HG03432 (cell line): Measurements from ENCODE around the gene CLEC10A.
"Not testable (repeated sequence)": the region's sequence is repeated elsewhere in the genome, so short reads cannot be mapped to it uniquely, and the experiment has no call there.

Source experiments
- ATAC-seq: cut with Tn5 transposase; IDR thresholded peaks from one replicate; pipeline ENCODE4 v1.9.1; 2021; ENCODE audit warnings: mild to moderate bottlenecking, moderate library complexity; ENCODE audit not compliant: unreplicated experiment

The CLEC10A gene

DNA sequence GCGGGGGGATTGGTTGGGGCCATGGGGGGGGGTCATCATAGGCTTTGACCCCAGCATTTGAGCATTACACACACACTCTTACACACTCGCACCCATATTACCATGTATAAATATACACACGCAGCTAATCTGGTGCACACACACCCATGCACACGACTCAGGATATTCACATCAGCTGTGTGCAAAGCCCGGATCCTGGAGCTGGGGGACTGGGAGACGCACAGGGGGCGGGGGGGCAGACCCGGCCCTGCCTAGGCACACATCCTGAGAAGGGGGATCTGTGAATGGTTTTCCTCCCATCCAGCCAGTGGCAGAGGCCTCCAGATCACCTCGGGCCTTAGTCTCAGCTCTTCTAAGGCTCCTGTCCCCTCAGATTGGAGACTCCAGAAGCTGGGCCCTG is 28.9 kb upstream of the CLEC10A start:
- no peak for ATAC-seq

DNA sequence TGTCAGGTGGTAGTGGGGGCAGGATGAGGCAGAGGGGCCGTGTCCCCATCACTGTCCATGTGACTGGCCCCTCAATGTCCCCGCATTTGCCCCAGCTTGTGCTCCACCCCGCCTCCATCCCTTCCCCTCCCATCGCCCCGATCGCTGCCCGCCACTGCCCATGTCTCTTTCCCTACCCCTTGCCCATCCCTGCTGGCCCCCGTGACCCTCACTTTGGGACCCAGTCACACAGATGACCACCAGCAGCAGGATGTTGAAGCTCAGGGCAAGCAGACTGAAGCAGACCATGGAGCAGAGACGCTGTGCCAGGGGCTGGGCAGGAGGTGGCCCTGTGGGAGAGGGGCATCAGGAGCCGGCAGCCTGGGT is 28.5 kb upstream of the CLEC10A start:
- ATAC-seq = no peak

DNA sequence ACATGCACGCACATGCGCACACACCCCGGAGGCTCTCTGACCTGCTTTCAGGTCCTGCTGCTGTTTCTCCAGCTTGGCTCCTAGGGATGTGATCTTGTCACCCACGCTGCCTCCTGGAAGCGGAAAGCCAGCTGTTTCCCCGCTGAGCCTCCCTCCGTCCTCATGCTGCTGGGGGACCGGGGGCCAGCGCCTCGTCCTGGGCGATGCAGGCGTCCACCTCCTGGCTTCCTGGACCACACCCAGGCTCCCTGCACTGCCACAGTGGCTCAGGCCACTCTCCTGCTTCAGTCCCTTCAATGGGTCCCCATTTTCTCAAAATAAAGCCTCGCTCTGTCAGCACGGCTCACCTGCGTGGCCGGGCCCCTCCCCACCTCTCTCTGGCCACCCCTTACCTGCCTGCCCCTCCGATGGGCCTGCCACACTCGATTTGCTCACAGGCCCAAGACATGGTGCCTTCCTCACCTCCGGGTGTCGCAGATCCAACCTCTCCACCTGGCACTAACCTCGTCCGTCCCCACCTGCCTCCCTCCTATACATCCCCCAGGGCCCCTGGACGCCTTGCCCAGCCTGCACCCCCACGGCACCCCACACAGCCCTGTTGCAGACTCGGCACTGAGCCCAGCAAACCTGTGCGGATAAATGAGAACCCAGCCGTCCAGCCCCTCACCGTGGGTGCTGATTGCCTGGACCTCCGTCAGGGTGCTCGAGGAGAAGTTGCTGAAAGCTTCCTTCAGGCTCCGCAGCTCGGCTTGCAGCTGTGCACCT is 27.9 kb upstream of the CLEC10A start:
- no peak for ATAC-seq

DNA sequence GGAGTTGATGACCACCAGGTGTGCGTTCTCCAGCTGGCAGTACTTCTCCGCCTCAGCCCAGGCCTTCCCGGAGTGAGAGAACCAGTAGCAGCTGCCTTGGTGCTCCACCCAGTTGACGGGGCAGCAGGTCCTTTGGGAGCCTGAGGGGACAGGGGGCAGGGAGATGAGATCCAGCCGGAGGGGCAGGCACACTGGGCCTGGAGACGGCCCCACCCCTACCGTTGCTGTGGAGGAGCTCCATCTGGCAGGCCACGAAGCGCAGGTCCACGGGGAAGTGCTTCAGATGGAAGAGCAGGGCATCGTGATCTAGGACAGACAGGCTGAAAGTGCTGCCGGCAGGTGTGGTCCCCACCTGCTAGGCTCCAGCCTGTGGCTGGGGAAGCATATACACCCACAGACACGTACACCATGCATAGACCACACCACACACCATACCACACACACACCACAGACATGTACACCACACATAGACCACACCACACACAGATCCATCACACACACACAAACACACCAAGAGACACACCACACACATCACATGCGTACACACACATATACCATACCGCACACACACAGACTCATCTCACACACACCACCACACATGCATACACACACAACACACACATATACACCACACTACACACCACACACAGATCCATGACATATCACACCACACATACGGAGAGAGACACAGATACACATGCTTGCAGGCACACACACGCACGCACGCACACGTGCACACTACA is 27.1 kb upstream of the CLEC10A start:
- no peak for ATAC-seq

DNA sequence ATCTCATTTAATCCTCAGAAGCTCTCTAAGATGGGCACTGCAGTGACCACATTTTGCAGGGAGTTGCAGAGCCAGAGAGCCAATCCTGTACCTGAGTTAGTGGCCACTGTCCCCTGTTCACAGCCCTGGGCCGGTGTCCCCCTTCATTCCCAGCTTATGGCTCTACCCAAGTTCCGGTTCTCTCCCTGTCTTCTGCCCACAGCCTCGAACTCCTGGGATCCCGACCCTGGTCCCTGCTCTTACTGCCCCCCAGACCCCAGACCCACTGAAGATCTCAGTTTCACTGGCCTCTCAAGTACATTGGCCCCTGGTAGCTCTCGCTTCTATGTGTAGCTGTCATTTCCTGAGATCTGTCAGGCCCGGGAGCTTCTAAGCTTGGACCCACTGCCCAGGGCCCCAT is 22.4 kb upstream of the CLEC10A start:
- ATAC-seq = no peak

DNA sequence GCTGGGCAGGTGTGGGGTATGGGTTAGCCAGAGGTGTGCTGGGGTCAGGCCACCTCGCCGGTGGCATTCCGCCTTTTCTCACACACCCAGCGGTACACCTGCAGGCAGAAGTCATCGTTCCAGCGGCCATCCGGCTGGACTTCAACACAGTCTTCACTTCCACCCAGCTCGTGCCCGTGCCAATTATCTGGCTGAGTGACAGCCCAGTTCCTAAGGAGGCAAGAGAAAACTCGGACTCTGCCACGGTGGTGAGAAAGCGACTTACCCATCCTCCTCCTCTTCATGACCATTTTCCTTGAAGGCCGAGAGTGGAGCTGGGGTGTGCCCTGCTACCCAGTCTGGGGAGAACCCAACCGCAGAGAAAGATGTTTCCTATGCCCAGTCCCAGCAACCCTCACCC is 21.5 kb upstream of the CLEC10A start:
- no peak for ATAC-seq

DNA sequence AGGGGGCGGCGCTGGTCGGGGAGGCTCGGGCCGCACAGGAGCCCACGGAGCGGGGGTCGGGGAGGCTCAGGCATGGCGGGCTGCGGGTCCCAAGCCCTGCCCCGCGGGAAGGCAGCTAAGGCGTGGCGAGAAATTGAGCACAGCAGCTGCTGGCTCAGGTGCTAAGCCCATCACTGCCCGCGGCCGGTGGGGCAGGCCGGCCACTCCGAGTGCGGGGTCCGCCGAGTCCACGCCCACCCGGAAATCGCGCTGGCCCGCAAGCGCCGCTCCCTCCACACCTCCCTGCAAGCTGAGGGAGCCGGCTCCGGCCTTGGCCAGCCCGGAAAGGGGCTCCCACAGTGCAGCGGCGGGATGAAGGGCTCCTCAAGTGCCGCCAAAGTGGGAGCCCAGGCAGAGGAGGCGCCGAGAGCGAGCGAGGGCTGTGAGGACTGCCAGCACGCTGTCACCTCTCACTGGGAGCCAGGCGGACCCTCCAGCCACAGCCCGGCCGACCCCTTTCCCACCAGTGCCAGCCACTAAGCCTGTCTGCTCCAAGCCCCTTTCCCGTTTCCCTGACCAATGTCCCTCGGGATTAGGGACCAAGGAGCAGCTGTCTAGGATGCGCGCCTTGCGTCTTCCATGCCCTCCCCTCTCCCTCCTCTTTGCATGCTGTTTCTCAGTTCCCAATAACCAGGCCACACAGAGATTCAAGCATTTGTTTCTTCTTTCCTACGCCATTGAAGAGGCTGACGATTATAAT is 20.8 kb upstream of the CLEC10A start:
- ATAC-seq = not testable (repeated sequence)

DNA sequence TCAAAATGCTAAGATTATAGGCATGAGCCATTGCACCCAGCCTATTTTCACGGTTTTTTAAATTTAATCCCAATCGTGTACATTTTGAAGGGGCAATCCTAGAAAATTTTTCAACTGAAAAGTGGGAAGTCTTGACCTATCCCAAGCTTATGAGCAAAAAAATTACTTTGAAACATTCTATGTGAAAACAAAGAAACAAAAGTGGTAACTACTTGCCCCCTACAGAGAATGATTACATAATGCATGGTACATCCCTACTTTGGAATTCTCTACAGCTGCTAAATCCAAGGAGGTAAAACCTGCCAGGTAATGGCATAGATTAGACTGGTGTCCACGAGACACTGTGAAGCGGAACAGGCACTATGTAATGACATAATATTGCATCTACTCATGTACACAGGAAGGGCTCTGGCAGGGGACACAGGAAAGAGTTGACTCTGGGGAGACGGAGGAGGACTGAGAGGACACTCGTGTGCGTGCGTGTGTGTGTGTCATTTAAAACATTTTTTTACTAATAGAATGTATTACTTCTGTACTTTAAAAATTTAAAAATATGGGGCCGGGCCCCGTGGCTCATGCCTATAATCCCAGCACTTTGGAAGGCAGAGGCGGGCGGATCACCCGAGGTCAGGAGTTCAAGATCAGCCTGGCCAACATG is 18.9 kb upstream of the CLEC10A start:
- no peak for ATAC-seq

DNA sequence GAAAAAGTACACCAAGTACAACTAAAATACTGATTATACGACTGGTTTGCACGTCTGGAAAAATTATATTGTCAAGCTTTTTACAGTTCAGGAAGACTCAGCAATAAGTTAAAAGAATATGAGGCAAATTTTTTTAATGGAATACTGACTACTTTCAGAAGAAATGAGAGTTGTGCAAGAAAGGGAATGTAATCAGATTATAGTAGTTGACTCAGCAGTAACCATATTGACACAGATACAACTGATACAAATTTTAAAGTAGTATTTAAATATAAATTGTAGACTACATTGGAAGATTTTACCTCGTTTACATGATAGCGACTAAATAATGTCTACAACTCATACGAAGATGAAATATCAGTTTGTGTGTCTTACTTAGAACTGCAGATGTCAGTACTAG is 17.9 kb upstream of the CLEC10A start:
- ATAC-seq = no peak

DNA sequence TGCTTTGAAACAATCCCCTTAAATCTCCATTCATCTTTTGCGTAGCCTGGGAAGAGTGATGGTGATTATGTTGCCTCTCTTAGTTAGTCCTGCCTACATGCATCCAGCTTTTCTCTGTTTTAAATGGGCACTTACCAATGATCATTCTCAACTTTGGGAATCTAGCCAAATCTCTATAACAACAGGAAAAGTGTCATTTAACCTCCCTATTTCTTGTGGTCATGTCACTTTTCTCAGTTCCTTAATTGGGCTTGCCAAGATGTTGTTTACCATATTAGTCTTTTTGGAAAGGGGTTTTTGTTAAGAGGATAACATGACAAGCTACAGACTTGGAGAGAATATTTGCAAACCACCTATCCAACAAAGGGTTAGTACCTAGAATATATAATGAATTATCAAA is 15.6 kb upstream of the CLEC10A start:
- ATAC-seq = no peak

DNA sequence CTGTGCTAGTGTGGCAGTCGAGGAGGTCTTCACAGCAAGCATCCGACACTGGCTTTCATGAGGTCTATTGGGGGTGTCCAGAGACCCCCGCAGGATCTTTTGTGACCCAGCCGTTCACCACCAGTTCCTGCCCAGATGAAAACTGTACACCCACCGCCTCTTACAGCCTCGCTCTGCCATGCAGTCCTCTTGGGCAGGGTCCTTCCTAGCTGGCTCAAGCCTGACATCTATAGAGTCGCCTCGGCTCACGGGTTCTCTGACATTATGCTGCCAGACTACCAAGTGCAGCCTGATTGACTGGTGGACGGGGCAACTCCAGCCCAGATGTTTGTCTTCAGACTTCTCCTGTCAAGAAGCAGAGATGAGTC is 14.6 kb upstream of the CLEC10A start:
- ATAC-seq = no peak

DNA sequence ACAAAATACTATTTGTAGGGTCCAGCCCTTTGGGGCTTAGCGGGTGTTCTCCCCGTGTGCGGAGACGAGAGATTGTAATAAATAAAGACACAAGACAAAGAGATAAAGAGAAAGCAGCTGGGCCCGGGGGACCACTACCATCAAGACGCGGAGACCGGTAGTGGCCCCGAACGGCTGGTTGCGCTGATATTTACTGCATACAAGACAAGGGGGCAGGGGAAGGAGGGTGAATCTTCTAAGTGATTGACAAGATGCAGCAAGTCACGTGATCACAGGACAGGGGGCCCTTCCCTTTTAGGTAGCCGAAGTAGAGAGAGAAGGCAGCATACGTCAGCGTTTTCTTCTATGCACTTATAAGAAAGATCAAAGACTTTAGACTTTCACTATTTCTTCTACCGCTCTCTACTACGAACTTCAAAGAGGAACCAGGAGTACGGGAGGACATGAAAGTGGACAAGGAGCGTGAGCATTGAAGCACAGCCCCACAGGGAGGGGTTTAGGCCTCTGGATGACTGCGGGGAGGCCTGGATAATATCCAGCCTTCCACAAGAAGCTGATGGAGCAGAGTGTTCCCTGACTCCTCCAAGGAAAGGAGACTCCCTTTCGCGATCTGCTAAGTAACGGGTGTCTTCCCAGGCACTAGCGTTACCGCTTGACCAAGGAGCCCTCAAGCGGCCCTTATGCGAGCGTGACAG is 11.4 kb upstream of the CLEC10A start:
- ATAC-seq = not testable (repeated sequence)

DNA sequence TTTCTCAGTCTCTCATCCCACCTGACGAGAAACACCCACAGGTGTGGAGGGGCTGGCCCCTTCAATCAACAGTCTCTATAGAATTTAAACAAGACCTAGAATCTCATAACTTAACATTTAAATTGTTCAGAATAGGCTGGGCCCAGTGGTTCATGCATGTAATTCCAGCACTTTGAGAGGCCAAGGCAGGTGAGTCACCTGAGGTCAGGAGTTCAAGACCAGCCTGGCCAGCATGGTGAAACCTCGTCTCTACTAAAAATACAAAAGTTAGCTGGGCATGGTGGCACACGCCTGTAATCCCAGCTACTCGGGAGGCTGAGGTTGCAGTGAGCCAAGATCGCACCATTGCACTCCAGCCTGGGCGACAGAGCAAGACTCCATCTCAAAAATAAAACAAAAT is 9.5 kb upstream of the CLEC10A start:
- ATAC-seq = not testable (repeated sequence)

DNA sequence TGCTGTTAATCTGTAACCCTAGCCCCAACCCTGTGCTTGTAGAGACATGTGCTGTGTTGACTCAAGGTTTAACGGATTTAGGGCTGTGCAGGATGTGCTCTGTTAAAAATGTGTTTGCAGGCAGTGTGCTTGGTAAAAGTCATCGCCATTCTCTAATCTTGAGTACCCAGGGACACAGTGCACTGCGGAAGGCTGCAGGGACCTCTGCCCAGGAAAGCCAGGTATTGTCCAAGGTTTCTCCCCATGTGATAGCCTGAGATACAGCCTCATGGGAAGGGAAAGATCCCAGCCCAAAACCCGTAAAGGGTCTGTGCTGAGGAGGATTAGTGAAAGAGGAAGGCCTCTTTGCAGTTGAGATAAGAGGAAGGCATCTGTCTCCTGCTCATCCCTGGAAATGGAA is 8.4 kb upstream of the CLEC10A start:
- not testable (repeated sequence) for ATAC-seq

DNA sequence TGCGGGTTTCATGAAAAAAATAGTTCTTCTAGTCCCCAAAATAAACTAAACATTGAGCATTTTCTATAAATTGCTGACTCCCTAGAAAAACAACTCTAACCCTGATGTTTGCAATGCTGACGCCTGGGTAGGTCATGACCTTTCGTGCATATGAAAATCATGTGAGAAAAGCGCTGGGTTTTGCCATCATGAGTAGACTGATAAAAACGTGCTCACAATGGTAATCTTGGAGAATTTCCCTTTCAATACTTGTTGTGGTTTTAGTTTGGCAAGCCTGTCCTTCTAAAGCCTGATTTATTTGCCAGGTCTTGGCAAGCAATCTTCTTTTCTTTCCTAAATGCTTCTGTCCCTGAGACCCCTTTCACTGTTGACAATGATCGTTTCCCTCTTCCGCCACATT is 4.0 kb upstream of the CLEC10A start:
- ATAC-seq = no peak

DNA sequence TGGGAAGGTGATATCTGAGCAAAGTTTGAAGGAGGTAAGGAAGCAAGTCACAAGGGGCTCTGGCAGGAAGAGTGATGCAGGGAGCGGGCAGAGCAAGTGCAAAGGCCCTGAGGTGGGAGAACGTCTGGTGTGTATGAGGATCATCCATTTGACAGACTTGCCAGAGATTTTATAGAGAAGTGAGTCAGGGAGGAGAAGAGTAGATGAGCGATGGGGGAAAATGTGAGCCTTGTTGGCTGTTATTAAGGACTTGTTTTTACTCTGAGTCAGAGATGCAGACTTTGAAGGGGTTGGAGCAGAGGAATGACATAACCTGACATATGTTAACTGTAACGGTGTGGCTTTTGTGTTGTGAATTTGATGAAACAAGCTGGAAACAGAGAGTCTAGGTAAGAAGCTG is 3.5 kb upstream of the CLEC10A start:
- ATAC-seq = no peak

DNA sequence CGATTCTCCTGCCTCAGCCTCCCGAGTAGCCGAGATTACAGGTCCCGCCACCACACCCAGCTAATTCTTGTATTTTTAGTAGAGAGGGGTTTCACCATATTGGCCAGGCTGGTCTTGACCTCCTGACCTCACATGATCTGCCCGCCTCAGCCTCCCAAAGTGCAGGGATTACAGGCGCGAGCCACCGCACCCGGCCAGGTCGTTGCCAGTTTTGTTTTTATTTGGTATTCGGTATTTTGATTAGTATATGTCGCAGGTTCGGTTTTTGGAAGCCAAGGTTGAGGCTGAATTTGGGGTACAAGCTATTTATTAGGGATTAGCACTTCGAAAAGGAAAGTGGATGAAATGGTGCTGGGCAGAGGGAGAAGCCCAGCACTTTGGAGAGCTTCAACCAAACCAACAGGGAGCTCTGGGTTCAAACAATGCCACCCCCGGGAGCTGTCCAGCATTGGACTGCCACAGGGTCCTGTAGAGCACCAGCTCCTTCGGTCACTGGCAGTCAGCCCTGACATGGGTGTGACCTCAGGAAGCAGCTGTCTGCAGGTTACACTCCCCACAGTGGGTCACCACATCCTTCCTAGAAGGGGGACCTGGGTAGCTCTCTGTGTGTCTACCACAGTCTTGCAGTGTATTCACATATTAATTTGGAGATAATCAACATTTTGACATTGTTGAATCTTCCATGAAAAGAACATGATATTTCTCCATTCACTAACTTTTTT is 1.5 kb upstream of the CLEC10A start:
- ATAC-seq = no peak

DNA sequence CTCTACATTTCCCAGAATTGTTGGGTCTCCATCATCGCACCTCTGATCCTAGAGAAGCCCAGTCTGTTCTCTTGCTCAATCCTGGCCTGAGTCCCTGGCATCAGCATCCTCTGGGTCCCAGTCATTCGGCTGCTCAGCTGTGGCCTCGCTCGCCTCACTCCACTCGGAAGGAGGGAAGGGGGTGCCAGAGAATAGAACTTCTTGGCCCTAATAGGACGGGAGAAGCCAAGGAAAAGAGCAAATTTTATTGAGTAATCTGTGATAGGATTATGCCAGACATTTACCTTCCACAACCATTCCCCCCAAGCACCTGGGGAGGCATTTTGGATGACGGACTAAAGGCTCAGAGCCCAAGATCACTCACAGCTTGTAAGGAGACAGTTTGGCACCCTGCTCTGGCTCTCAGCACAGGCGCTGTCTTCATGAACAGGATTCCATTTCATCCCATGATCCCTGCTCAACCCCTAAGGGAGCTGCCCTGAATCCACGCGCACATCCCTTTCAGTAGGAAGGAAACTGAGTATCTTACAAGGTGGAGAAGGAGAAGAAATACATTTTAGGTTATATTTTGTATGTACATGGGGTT is 498 bp upstream of the CLEC10A start:
- no peak for ATAC-seq

DNA sequence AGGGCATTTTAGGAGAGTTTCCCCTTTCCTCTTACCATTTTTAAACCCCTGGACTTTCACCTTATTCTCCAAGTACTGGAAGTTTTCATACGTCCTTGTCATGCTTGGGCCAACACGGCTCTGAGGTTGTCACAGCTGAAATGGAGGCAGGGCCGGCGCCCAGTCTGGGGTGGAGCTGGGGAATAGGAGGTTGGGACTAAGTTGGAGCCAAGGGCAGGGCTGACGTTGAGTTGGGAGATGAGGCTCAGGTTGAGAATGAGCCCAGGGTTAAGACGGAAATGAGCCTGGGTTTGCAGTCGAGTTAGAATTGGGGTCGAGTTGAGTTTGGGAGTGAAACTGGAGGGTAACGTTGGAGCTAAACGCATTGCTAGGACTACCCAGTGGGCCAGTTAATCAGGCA is 1.3 kb downstream of the CLEC10A start:
- ATAC-seq = no peak
